PC-3 (cell line): Measurements from ENCODE around the gene CAPZB.

Source experiments
- EZH2 ChIP-seq: fragments of 300-600 bp; sonication (generic); IDR thresholded peaks from one replicate; pipeline ENCODE4 v1.6.1; 2017; ENCODE audit warnings: antibody characterized with exemption, mild to moderate bottlenecking, low read length; ENCODE audit not compliant: unreplicated experiment
- TF ChIP-seq, protein P1 (sequence below): fragments of 300-600 bp; sonication (generic); conservative IDR thresholded peaks from 2 replicates; pipeline ENCODE4 v1.5.1; 2017; ENCODE audit warnings: antibody characterized with exemption, low read depth, mild to moderate bottlenecking, low read length

- TF ChIP-seq EZH2, result no peak
- TF ChIP-seq, protein P1, sequence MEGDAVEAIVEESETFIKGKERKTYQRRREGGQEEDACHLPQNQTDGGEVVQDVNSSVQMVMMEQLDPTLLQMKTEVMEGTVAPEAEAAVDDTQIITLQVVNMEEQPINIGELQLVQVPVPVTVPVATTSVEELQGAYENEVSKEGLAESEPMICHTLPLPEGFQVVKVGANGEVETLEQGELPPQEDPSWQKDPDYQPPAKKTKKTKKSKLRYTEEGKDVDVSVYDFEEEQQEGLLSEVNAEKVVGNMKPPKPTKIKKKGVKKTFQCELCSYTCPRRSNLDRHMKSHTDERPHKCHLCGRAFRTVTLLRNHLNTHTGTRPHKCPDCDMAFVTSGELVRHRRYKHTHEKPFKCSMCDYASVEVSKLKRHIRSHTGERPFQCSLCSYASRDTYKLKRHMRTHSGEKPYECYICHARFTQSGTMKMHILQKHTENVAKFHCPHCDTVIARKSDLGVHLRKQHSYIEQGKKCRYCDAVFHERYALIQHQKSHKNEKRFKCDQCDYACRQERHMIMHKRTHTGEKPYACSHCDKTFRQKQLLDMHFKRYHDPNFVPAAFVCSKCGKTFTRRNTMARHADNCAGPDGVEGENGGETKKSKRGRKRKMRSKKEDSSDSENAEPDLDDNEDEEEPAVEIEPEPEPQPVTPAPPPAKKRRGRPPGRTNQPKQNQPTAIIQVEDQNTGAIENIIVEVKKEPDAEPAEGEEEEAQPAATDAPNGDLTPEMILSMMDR, result no peak
These were observed 21.9 kb downstream of the CAPZB start for GRCh38 chr1:19463504-19463803.
